ENCODE measurements around the gene MAML2. TPM values are rescaled to one million over a fixed set of nuclear protein-coding genes. Genes with fewer than 3 reads are reported as not detected.

MAML2 gene
- total and polyA plus RNA-seq, 2 of the 13 experiments (the other 11 are each of a cell fraction or from before 2014, with no cell fraction given), result 2.3 to 25.9 TPM

GRCh38 chr11:96188243-96189006 lies 154.6 kb downstream of the MAML2 start:
- no TSS peak for BruUV-seq (replicated peaks)
- in situ Hi-C loops (cut with HindIII; ENCODE audit: extremely low pct_ligation_motif_present, low pct_unique_long_range_greater_than_20kb) (no loop called here), intact Hi-C loops (cut with micrococcal nuclease; ENCODE audit: unreplicated experiment) (no loop called here)
- H3K27ac ChIP-seq (ENCODE audit: extremely low read length, insufficient read depth, low read length), result no peak overlapping the region
- no peaks in the 10 kb centered on the region for H3K27me3 ChIP-seq (ENCODE audit: control insufficient read depth in 1 of 2, insufficient read depth in 2 of 2, low read length in 2 of 2)
- H3K9me3 ChIP-seq (ENCODE audit: low read length), result no peaks in the 10 kb centered on the region
- WGBS (ENCODE audit: low lambda C conversion rate), result 91% methylated on average over 2 of the region's 2 CpGs
- no peaks in the 10 kb centered on the region for H4K20me1 ChIP-seq (ENCODE audit: insufficient read depth, low read length)
- ATAC-seq, result no peak
- H3K36me3 ChIP-seq (replicated peaks in 1 of 2; ENCODE audit: control insufficient read depth in 1 of 2, insufficient read depth in 2 of 2, low read length in 2 of 2), result 0 out of 5 replicates have a peak, but pooled peaks cover 2 to 6% of the 10 kb centered on the region in 2 experiments
- H3K9ac ChIP-seq (ENCODE audit: insufficient read depth, low read depth, low read length), result no peak overlapping the region
- FAIRE-seq, result no peak
- TF ChIP-seq ZFP82 (CRISPR knock-in tag; IDR thresholded peaks at IDR 0.05; ENCODE audit: borderline replicate concordance) (no peak), ZFP90 (CRISPR knock-in tag; IDR thresholded peaks at IDR 0.05; ENCODE audit: borderline replicate concordance) (no peak), SRSF1 (optimal IDR thresholded peaks at IDR 0.05; ENCODE audit: low read depth, low read length) (no peak), MTF2 (CRISPR knock-in tag; IDR thresholded peaks at IDR 0.05; ENCODE audit: borderline replicate concordance) (no peak), ELF4 (CRISPR knock-in tag; IDR thresholded peaks at IDR 0.05; ENCODE audit: borderline replicate concordance) (no peak), IRX3 (CRISPR knock-in tag; IDR thresholded peaks at IDR 0.05; ENCODE audit: borderline replicate concordance, low read depth) (no peak), RBM39 (IDR thresholded peaks at IDR 0.05; ENCODE audit: low read depth, low read length, poor library complexity, severe bottlenecking) (no peak), KDM5B (CRISPR knock-in tag; IDR thresholded peaks at IDR 0.05; ENCODE audit: borderline replicate concordance) (no peak)
- no peak overlapping the region for H3K4me2 ChIP-seq (ENCODE audit: low read depth, low read length)
- no peaks in the 10 kb centered on the region for H3K79me2 ChIP-seq (ENCODE audit: insufficient read depth, low read length)
- H3K4me1 ChIP-seq (ENCODE audit: insufficient read depth, low read length), result peaks cover 23% of the 10 kb centered on the region
- H2AFZ ChIP-seq (ENCODE audit: low read length), result no peak overlapping the region
- DNase-seq (ENCODE audit: low spot score), result peak; percentile 14
- ChIA-PET CTCF (ENCODE audit: low intra/inter-chr PET ratio, low total read pairs) (no interaction called here), POLR2A (no interaction called here)
- no peak overlapping the region for H3K4me3 ChIP-seq (replicated peaks in 1 of 3; ENCODE audit: insufficient read depth in 1 of 3, low read depth in 2 of 3, low read length in 3 of 3)
